GM10266 (cell line): Measurements from ENCODE around the gene LILRA2.
"Not testable (repeated sequence)": the region's sequence is repeated elsewhere in the genome, so short reads cannot be mapped to it uniquely, and the experiment has no call there.

ENCODE experiments used
- DNase-seq: peaks from one replicate; pipeline ENCODE4 v3.0.0; 2012; ENCODE audit errors: extremely low spot score
- CTCF ChIP-seq: IDR thresholded peaks from 2 replicates; pipeline ENCODE4 v1.5.1; 2012; ENCODE audit warnings: mild to moderate bottlenecking, low read depth; ENCODE audit not compliant: control insufficient read depth, insufficient read depth; ENCODE audit errors: missing control alignments

LILRA2 gene

DNA sequence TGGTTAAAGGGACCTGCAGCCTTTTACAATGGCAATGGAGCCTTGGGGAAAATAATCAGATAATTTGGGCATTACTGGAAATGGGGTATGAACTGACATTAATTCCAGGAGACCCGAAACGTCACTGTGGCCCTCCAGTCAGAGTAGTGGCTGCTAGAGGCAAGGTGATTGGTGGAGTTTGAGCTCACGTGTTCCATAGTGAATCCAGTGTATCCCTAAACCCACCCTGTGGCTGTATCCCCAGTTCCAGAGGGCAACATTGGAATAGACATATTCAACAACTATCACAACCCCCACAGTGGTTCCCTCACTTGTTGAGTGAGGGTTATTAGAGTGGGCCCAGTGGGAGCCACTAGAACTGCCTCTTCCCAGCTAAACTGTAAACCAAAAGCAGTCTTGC, 3.3 kb upstream of the LILRA2 start:
- no peak for TF ChIP-seq CTCF
- no peak for DNase-seq

- not testable (repeated sequence) for DNase-seq
Measured at GRCh38 chr19:54571715-54572615, 1.6 kb upstream of the LILRA2 start.

GRCh38 chr19:54572696-54573311, 786 bp upstream of the LILRA2 start:
- no peak for TF ChIP-seq CTCF

GRCh38 chr19:54574051-54574450, 461 bp downstream of the LILRA2 start:
- no peak for TF ChIP-seq CTCF
- no peak for DNase-seq

More at GRCh38 chr19:54572696-54573311, 786 bp upstream of the LILRA2 start:
- no peak for DNase-seq

DNA sequence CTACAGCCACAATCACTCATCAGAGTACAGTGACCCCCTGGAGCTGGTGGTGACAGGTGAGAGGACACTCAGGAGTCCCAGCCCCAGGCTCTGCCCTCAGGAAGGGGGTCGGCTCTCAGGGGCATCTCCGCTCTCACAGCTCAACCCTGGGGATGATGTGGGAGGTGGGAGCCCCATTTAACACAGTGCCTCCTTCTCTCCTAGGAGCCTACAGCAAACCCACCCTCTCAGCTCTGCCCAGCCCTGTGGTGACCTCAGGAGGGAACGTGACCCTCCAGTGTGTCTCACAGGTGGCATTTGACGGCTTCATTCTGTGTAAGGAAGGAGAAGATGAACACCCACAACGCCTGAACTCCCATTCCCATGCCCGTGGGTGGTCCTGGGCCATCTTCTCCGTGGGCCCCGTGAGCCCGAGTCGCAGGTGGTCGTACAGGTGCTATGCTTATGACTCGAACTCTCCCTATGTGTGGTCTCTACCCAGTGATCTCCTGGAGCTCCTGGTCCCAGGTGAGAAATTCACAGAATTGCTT, 1.0 kb downstream of the LILRA2 start:
- no peak for TF ChIP-seq CTCF
- DNase-seq, result no peak

- not testable (repeated sequence) for DNase-seq
Measured at GRCh38 chr19:54575205-54575604, 1.6 kb downstream of the LILRA2 start.

- TF ChIP-seq CTCF, result no peak
- DNase-seq, result no peak
Measured at GRCh38 chr19:54576411-54576976, 2.9 kb downstream of the LILRA2 start.

- DNase-seq, result no peak
- TF ChIP-seq CTCF, result no peak
Measured at GRCh38 chr19:54577334-54577733, 3.7 kb downstream of the LILRA2 start.

GRCh38 chr19:54578268-54578667, 4.7 kb downstream of the LILRA2 start:
- DNase-seq, result not testable (repeated sequence)
